GM12874 (cell line): ENCODE measurements around the gene GATAD1.

Experiments
- TF ChIP-seq, protein P1 (sequence below): IDR thresholded peaks from 2 replicates; pipeline ENCODE4 v1.5.1; 2011; ENCODE audit warnings: low read depth, mild to moderate bottlenecking, control low read depth, low read length, moderate library complexity; ENCODE audit not compliant: insufficient read depth

GATAD1 gene

GRCh38 chr7:92425311-92425947 is 21.9 kb upstream of the GATAD1 start:
- TF ChIP-seq, protein P1, sequence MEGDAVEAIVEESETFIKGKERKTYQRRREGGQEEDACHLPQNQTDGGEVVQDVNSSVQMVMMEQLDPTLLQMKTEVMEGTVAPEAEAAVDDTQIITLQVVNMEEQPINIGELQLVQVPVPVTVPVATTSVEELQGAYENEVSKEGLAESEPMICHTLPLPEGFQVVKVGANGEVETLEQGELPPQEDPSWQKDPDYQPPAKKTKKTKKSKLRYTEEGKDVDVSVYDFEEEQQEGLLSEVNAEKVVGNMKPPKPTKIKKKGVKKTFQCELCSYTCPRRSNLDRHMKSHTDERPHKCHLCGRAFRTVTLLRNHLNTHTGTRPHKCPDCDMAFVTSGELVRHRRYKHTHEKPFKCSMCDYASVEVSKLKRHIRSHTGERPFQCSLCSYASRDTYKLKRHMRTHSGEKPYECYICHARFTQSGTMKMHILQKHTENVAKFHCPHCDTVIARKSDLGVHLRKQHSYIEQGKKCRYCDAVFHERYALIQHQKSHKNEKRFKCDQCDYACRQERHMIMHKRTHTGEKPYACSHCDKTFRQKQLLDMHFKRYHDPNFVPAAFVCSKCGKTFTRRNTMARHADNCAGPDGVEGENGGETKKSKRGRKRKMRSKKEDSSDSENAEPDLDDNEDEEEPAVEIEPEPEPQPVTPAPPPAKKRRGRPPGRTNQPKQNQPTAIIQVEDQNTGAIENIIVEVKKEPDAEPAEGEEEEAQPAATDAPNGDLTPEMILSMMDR = no peak

DNA sequence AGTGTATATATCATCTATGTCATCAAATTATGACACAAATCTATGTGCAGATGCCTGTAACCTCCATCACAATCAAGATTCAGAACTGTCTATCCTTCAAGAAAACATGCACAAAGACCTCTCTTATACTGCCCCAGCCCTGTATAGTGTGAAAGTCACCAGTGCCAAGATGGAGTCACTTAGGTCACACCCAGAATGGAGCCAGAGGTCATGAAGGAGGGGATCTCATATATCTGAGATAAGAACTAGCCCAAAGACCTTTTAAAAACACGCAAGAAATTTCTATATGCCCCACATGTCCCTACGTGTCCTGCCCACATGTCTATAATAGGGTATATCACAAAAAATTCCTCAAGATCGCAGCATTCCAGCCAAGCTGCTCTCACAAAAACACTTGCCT is 20.1 kb upstream of the GATAD1 start:
- TF ChIP-seq, protein P1 = no peak

- TF ChIP-seq, protein P1 = no peak
Observed at GRCh38 chr7:92432299-92432946, 14.9 kb upstream of the GATAD1 start.

GRCh38 chr7:92433019-92433418 is 14.3 kb upstream of the GATAD1 start:
- TF ChIP-seq, protein P1 = no peak

GRCh38 chr7:92435542-92435941 is 11.7 kb upstream of the GATAD1 start:
- TF ChIP-seq, protein P1 = no peak

GRCh38 chr7:92436612-92437445 is 10.5 kb upstream of the GATAD1 start:
- TF ChIP-seq, protein P1 = no peak

DNA sequence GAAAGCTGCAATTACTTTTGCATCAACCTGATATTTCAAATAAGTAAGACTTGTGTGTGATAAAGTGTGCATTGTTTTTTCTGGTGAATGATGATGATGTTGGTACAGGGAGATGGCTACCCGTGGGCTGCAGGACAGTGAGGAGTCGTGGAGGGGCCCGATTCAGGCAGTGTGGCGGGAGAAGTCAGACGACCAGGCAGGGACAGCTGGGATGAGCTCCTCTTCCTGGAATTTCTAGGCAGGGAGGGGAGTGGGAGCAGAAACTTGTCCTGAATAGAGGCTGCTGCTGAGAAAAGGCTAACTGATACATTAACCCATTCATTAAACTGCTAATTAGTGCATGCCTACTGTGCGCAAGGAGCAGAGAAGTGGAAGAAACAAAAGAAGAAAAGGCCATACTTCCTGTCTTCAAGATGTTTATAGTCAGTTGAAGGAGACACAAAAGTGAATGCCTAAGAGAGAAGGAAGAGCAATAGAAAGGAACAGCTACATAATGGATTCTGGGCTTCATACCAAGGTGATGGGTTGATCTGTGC is 9.3 kb upstream of the GATAD1 start:
- TF ChIP-seq, protein P1 = no peak
